Left ventricle myocardium superior (tissue), 1 donor: ENCODE results near the gene C17orf58. TPM values are rescaled to one million over a fixed set of nuclear protein-coding genes. Genes with fewer than 3 reads are reported as not detected.
"Not testable (repeated sequence)": the region's sequence is repeated elsewhere in the genome, so short reads cannot be mapped to it uniquely, and the experiment has no call there.

Source experiments
- ATAC-seq: fragments of 200-7000 bp; cut with Tn5 transposase; one replicate; pipeline ENCODE4 v1.9.1; 2020; ENCODE audit warnings: mild to moderate bottlenecking, moderate library complexity
- DNase-seq: peaks from one replicate; pipeline ENCODE4 v3.0.0-alpha.2; 2020
- intact Hi-C: fragments of 100-400 bp; cut with micrococcal nuclease; formaldehyde crosslinking; loops from one replicate; pipeline ENCODE4 v1.11.0; 2022
- total RNA-seq: library from RNA; stranded (reverse); fragmentation: NEBNext Ultra II Directional; extraction: Animal tissue kit (Norgen Biotek cat#: 25700); gene quantifications from one replicate; pipeline ENCODE4 v1.2.1, GENCODE V29; 2021
- donor health status: DM: no; HTN: yes; CAD: no; lungs with severe emphysema.

Gene C17orf58
- total RNA-seq, 1 donor from 2014 or later: 5.0 TPM

DNA sequence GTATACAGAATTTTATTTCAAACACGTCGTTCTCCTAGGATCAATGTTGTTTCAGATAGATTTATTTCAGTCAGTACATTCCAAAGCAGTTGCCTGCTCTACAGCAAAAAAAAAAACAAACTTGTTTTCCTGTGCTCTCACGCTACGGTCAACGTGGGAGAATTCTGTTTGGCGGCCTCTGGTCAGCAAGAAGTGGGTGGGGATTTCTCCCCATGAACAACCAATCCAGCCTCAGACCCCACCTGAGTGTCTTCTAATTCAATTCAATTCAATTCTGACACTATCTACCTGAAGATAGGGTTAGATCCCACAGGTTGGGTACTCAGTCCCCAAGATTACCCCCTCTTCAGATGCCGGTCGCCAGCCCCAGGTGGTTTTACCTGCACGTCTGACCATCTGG is 22.1 kb downstream of the C17orf58 start:
- ATAC-seq (no peak), DNase-seq (no peak)
- intact Hi-C loops: no loop called here

DNA sequence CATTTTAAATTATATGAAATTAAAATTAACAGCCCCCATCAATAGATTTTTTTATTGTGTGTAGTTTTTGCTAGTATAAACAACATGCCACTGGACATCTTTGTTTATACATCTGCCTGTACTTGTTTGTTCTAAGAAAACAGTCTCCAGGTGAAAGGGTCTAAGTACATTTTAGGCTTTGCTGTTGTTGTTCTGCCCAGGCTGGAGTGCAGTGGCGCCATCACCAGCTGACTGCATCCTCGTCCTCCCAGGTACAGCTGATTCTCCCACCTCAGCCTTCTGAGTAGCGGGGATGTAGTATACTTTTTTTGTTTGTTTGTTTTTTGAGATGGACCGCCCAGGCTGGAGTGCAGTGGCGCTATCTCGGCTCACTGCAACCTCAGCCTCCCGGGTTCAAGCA is 25.5 kb downstream of the C17orf58 start:
- DNase-seq (no peak), ATAC-seq (no peak)
- intact Hi-C loops: no loop called here

DNA sequence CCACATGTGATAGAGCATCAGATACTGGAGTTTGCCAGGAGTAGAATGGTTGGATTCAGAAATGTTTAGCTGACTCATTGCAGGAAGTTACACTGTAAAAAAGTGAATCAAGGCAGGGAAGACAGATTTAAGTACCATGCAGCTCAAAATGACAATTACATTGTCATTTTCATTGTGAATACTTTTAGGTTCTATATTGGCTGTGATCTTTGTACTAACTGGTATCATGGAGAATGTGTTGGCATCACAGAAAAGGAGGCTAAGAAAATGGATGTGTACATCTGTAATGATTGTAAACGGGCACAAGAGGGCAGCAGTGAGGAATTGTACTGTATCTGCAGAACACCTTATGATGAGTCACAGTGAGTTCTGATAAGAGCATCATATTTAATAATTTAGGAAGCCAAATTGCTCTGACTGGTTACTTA is 33.1 kb downstream of the C17orf58 start:
- intact Hi-C loops, DNase-seq: not testable (repeated sequence)
- peak; percentile 88 for ATAC-seq

DNA sequence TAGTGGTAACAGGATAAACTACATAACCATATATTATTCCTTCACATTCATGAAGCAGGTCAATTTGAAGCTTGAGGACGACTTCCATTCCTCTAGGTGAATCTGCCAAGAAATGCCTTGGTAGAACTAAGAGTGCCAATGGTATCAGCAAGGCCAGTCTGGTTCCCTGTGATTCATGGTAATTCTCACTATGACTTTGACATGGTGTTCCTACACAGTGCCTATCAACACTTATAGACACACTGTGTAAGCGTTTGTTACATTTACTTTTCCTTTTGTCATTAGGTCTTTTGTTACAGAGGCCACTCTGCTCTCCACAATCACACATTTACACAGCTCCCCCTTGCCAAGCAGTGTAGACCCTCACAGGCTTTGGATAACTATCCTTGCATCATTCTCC is 34.1 kb downstream of the C17orf58 start:
- ATAC-seq: peak; percentile 30
- DNase-seq, intact Hi-C loops: not testable (repeated sequence)

DNA sequence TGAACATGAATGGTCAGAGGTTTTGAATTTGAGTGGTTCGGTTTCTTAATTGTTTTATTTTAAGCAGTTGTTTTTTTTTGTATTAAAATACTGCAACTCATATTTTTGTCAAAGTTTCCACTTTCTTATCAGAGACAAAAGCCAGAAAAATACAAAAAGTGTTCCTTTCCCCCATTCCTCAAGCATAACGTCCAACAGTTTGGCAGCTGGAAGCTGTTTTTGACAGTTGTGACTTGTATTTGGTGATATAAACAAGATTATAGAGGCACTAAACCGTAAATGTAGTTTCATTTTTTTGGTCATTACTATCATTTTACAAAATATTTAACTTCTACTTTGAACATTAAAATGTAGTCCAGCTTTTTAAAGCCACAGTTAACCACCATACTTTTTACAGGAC is 36.0 kb downstream of the C17orf58 start:
- ATAC-seq, intact Hi-C loops, DNase-seq: not testable (repeated sequence)

DNA sequence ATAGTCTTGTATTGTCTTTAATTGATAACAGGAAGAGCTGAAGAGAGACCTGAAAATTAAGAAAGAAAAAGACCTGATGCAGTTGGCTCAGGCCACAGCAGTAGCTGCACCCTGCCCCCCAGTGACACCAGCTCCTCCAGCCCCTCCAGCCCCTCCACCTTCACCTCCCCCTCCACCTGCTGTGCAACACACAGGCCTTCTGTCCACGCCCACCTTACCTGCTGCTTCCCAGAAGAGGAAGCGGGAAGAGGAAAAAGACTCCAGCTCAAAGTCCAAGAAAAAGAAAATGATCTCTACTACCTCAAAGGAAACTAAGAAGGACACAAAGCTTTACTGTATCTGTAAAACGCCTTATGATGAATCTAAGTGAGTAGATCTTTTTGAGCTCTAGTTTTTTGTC is 36.8 kb downstream of the C17orf58 start:
- ATAC-seq (no peak), DNase-seq (no peak)
- intact Hi-C loops: no loop called here

DNA sequence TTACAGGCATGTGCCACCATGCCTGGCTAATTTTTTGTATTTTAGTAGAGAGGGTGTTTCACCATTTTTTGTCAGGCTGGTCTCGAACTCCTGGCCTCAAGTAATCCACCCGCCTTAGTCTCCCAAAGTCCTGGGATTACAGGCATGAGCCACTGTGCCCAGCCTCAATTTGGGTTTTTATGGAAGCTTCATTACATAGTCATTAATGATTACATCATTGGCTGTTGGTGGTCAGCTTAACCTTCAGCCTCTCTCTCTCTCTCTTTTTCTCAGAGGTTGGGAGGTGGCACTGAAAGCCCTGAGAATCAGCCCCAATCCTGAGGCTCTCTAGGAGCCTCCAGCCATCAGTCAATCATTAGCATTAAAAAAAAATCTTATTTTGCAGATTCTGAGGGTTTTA is 45.3 kb downstream of the C17orf58 start:
- intact Hi-C loops: no loop called here
- no peak for DNase-seq
- no peak for ATAC-seq

DNA sequence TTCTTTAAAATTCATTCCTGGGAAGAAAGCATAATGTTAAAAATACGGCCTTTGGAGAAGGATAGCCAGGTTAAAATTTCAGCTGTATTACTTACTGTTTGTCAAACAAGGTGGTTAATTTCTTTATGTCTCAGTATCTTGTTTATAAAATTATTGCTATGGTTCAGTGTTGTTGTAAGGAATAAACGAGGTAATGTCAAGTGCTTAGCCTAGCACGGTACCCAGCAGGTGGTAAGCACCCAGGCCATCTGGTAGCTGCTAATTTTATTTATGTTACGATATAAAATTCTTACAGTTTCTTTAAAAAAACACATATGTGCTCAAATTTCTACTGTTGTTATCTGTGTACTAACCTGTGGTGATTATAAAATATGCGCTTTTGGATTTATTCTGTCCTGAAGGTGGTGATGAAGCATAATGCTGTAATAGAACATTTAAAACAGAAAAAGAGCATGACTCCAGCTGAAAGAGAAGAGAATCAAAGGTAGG is 48.9 kb downstream of the C17orf58 start:
- DNase-seq: no peak
- no peak for ATAC-seq
- intact Hi-C loops: no loop called here

DNA sequence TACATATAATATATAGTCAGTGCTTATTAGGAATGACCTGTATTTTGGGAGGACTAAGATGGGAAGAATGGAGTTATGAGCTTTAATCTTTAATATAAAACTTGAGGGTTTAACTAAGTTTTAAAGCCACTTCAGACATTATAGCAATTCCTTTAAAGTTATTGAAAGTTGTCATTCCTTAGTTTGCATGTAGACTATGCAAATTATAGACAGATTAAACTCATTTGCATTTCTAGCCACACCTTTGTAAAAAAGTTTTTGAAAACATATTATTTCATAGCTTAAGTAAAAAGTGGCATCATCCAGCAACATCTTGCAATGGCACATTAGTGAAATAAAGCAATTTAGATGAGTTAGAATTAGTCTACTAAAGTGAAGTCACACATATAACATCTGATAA is 49.8 kb downstream of the C17orf58 start:
- DNase-seq: no peak
- intact Hi-C loops: no loop called here
- no peak for ATAC-seq

DNA sequence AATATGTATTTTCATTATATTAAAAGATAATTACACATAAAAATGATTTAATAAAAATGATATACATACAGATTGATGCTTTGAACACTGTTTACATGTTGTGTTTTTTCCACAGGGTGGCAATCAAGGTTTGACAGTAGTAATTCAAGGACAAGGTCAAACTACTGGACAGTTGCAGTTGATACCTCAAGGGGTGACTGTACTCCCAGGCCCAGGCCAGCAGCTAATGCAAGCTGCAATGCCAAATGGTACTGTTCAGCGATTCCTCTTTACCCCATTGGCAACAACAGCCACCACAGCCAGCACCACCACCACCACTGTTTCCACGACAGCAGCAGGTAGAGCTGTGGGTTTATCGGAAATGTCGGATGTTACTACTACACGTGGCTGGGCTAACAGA is 52.2 kb downstream of the C17orf58 start:
- intact Hi-C loops: no loop called here
- DNase-seq (no peak), ATAC-seq (peak; percentile 18)

DNA sequence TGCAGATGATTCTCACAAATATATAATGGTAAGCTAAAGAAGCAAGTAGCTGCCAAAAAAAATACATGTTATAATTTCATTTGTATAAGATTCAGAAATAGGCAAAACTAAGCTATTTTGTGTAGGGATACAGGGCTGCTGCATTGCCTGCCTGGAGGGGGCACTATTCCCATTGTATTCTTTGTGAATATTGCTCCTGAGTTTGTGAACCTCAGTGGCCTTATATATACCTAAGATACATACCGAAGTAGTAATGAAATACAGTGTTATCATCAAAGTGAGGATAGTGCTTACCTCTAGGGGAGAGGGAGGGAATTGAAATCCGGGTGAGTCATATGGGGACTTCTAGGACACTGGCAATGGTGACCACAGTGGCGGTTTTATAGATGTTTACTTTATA is 53.5 kb downstream of the C17orf58 start:
- intact Hi-C loops: no loop called here
- DNase-seq (no peak), ATAC-seq (no peak)

Other genes starting within 250 kb of the C17orf58 start
- gene BPTF, start 171.0 kb downstream of the C17orf58 start, total RNA-seq: 75.1 TPM
- gene KPNA2, start 39.3 kb upstream of the C17orf58 start, total RNA-seq: 21.3 TPM